Uterus (tissue), 2 donors: ENCODE data around the gene COL28A1.

Experiments
- POLR2A ChIP-seq, 2 donors: fragments of 450-650 bp; IDR thresholded peaks; one replicate each; pipeline ENCODE4 v1.6.1; 2016; ENCODE audit warnings: antibody characterized with exemption in 2 of 2, mild to moderate bottlenecking in 1 of 2, moderate library complexity in 1 of 2
- TF ChIP-seq, protein P1 (sequence below), 4 experiments: fragments of 200-600 bp in 2 of 4; fragments of 450-650 bp in 2 of 4; sonication (generic) in 2 of 4; IDR thresholded peaks; one replicate each; pipeline ENCODE4 v1.5.1; 2016 to 2019; ENCODE audit warnings: antibody characterized with exemption in 4 of 4, mild to moderate bottlenecking in 2 of 4, moderate library complexity in 1 of 4

GRCh38 chr7:7522421-7522820 lies 13.3 kb downstream of the COL28A1 start:
- TF ChIP-seq, protein P1, sequence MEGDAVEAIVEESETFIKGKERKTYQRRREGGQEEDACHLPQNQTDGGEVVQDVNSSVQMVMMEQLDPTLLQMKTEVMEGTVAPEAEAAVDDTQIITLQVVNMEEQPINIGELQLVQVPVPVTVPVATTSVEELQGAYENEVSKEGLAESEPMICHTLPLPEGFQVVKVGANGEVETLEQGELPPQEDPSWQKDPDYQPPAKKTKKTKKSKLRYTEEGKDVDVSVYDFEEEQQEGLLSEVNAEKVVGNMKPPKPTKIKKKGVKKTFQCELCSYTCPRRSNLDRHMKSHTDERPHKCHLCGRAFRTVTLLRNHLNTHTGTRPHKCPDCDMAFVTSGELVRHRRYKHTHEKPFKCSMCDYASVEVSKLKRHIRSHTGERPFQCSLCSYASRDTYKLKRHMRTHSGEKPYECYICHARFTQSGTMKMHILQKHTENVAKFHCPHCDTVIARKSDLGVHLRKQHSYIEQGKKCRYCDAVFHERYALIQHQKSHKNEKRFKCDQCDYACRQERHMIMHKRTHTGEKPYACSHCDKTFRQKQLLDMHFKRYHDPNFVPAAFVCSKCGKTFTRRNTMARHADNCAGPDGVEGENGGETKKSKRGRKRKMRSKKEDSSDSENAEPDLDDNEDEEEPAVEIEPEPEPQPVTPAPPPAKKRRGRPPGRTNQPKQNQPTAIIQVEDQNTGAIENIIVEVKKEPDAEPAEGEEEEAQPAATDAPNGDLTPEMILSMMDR (IDR thresholded peaks at IDR 0.05), result no peak
- TF ChIP-seq POLR2A (IDR thresholded peaks at IDR 0.05), result no peak
